Neural progenitor cell (in vitro differentiated cells): ENCODE measurements around the gene SKI. TPM values are rescaled to one million over a fixed set of nuclear protein-coding genes. Genes with fewer than 3 reads are reported as not detected.

ENCODE experiments used
- DNase-seq: peaks from one replicate; pipeline ENCODE4 v3.0.0-alpha.2; 2016; ENCODE audit warnings: low spot score
- H2AFZ ChIP-seq: fragments of 200-600 bp; sonication (generic); replicated peaks from 2 replicates; pipeline ENCODE4 v1.6.1; 2016; ENCODE audit warnings: antibody characterized with exemption
- H3F3A ChIP-seq: fragments of 200-600 bp; sonication (generic); 2 replicates; pipeline ENCODE4 v1.6.1; 2016; ENCODE audit warnings: antibody characterized with exemption, low read depth
- H3K27ac ChIP-seq: fragments of 200-600 bp; sonication (generic); 2 replicates; pipeline ENCODE4 v1.5.1; 2016; ENCODE audit warnings: mild to moderate bottlenecking
- H3K27me3 ChIP-seq: fragments of 200-600 bp; sonication (generic); 2 replicates; pipeline ENCODE4 v1.6.1; 2016; ENCODE audit warnings: mild to moderate bottlenecking, moderate library complexity
- H3K36me3 ChIP-seq: fragments of 200-600 bp; sonication (generic); 2 replicates; pipeline ENCODE4 v1.5.1; 2016
- H3K4me1 ChIP-seq: fragments of 200-600 bp; sonication (generic); 2 replicates; pipeline ENCODE4 v1.6.1; 2016; ENCODE audit warnings: mixed run types
- H3K4me2 ChIP-seq: fragments of 200-600 bp; sonication (generic); 2 replicates; pipeline ENCODE4 v1.6.1; 2016
- H3K4me3 ChIP-seq: fragments of 200-600 bp; sonication (generic); 2 replicates; pipeline ENCODE4 v1.5.1; 2016
- H3K79me2 ChIP-seq: fragments of 200-600 bp; sonication (generic); 2 replicates; pipeline ENCODE4 v1.6.1; 2016; ENCODE audit warnings: low read depth
- H3K9ac ChIP-seq: fragments of 200-600 bp; sonication (generic); 2 replicates; pipeline ENCODE4 v1.6.1; 2016
- H3K9me3 ChIP-seq: fragments of 200-600 bp; sonication (generic); 2 replicates; pipeline ENCODE4 v1.5.1; 2016; ENCODE audit warnings: low read depth
- H4K20me1 ChIP-seq: fragments of 200-600 bp; sonication (generic); 2 replicates; pipeline ENCODE4 v1.6.1; 2016; ENCODE audit warnings: low read depth
- H3K27ac Mint-ChIP-seq: 3 replicates; pipeline ENCODE4 v1.8.0; 2021; ENCODE audit warnings: mixed read lengths
- H3K27me3 Mint-ChIP-seq: 2 replicates; pipeline ENCODE4 v1.8.0; 2022; ENCODE audit warnings: low read depth, mild to moderate bottlenecking, inconsistent platforms, moderate library complexity, mixed read lengths; ENCODE audit not compliant: insufficient read depth
- H3K36me3 Mint-ChIP-seq: 3 replicates; pipeline ENCODE4 v1.8.0; 2021; ENCODE audit warnings: mixed read lengths
- H3K4me1 Mint-ChIP-seq: 3 replicates; pipeline ENCODE4 v1.8.0; 2021; ENCODE audit warnings: mixed read lengths
- H3K4me3 Mint-ChIP-seq: 3 replicates; pipeline ENCODE4 v1.8.0; 2021; ENCODE audit warnings: mild to moderate bottlenecking, moderate library complexity, mixed read lengths
- H3K9me3 Mint-ChIP-seq: 3 replicates; pipeline ENCODE4 v1.8.0; 2020; ENCODE audit warnings: mixed read lengths
- CTCF ChIP-seq: fragments of 200-600 bp; sonication (generic); IDR thresholded peaks from 2 replicates; pipeline ENCODE4 v1.5.1; 2017; ENCODE audit warnings: antibody characterized with exemption, mild to moderate bottlenecking
- EZH2 ChIP-seq: fragments of 200-600 bp; sonication (generic); IDR thresholded peaks from 2 replicates; pipeline ENCODE4 v1.6.1; 2017; ENCODE audit warnings: antibody characterized with exemption, mild to moderate bottlenecking, moderate library complexity
- EZH2phosphoT487 ChIP-seq: fragments of 200-600 bp; sonication (generic); IDR thresholded peaks from 2 replicates; pipeline ENCODE4 v1.6.1; 2017; ENCODE audit warnings: antibody characterized with exemption
- total RNA-seq: library from RNA; depleted of rRNA; stranded (reverse); fragments of >200 nt; gene quantifications from 2 replicates; pipeline ENCODE4 v1.2.3, GENCODE V29; 2015; ENCODE audit warnings: low replicate concordance

Gene SKI
- total RNA-seq, 1 donor from 2014 or later: 7.4 TPM

GRCh38 chr1:2275796-2276536 is 47.8 kb downstream of the SKI start:
- no peaks in the 10 kb centered on the region for H3K36me3 ChIP-seq
- Mint-ChIP-seq H3K27me3 (peaks cover 5% of the 10 kb centered on the region), H3K36me3 (peaks cover 15% of the 10 kb centered on the region), H3K27ac (peak overlapping the region; percentile 63), H3K4me1 (peaks cover 77% of the 10 kb centered on the region), H3K4me3 (no peak overlapping the region), H3K9me3 (peaks cover 10% of the 10 kb centered on the region)
- peaks cover 43% of the 10 kb centered on the region for H3F3A ChIP-seq
- peak overlapping the region; percentile 0 for H3K4me2 ChIP-seq
- no peaks in the 10 kb centered on the region for H3K27me3 ChIP-seq
- no peak for TF ChIP-seq EZH2phosphoT487
- TF ChIP-seq EZH2: no peak
- no peak for TF ChIP-seq CTCF
- no peak overlapping the region for H2AFZ ChIP-seq
- no peak overlapping the region for H3K9ac ChIP-seq
- H4K20me1 ChIP-seq: peaks cover 82% of the 10 kb centered on the region
- peaks cover 92% of the 10 kb centered on the region for H3K79me2 ChIP-seq
- no peak overlapping the region for H3K27ac ChIP-seq
- H3K4me1 ChIP-seq: peaks cover 63% of the 10 kb centered on the region
- DNase-seq: no peak
- no peak overlapping the region for H3K4me3 ChIP-seq
- no peaks in the 10 kb centered on the region for H3K9me3 ChIP-seq

GRCh38 chr1:2276803-2277580 is 48.9 kb downstream of the SKI start:
- TF ChIP-seq CTCF (no peak), EZH2phosphoT487 (no peak)
- Mint-ChIP-seq H3K27ac (no peak overlapping the region), H3K4me1 (peaks cover 69% of the 10 kb centered on the region), H3K36me3 (peaks cover 15% of the 10 kb centered on the region), H3K9me3 (peaks cover 10% of the 10 kb centered on the region), H3K27me3 (peaks cover 5% of the 10 kb centered on the region), H3K4me3 (peak overlapping the region; percentile 49)
- Histone ChIP-seq H3K4me2 (no peak overlapping the region), H4K20me1 (peaks cover 72% of the 10 kb centered on the region), H3K36me3 (no peaks in the 10 kb centered on the region), H3K27ac (no peak overlapping the region), H3K9ac (no peak overlapping the region), H3K79me2 (peaks cover 82% of the 10 kb centered on the region), H3K4me3 (no peak overlapping the region), H3K27me3 (no peaks in the 10 kb centered on the region), H2AFZ (no peak overlapping the region), H3K9me3 (no peaks in the 10 kb centered on the region), H3F3A (peaks cover 33% of the 10 kb centered on the region), H3K4me1 (peaks cover 54% of the 10 kb centered on the region)
- no peak for DNase-seq

- H3K27me3 Mint-ChIP-seq: peaks cover 5% of the 10 kb centered on the region
- peak overlapping the region; percentile 49 for H3K4me3 Mint-ChIP-seq
- no peak overlapping the region for H3K27ac Mint-ChIP-seq
- peaks cover 60% of the 10 kb centered on the region for H3K4me1 Mint-ChIP-seq
- peaks cover 15% of the 10 kb centered on the region for H3K36me3 Mint-ChIP-seq
- Histone ChIP-seq H3K79me2 (peaks cover 73% of the 10 kb centered on the region), H3K4me2 (peak overlapping the region; percentile 52), H4K20me1 (peaks cover 63% of the 10 kb centered on the region), H3K4me1 (peaks cover 45% of the 10 kb centered on the region), H3F3A (peaks cover 25% of the 10 kb centered on the region), H3K9ac (no peak overlapping the region), H3K36me3 (no peaks in the 10 kb centered on the region), H3K9me3 (no peaks in the 10 kb centered on the region), H3K4me3 (no peak overlapping the region), H3K27ac (no peak overlapping the region), H2AFZ (no peak overlapping the region), H3K27me3 (no peaks in the 10 kb centered on the region)
- no peak for DNase-seq
- TF ChIP-seq EZH2: no peak
- TF ChIP-seq CTCF: no peak
- no peak for TF ChIP-seq EZH2phosphoT487
- H3K9me3 Mint-ChIP-seq: peaks cover 10% of the 10 kb centered on the region
Observed at GRCh38 chr1:2277741-2278488, 49.8 kb downstream of the SKI start.
